Measurements from ENCODE around the gene PVALB. TPM values are rescaled to one million over a fixed set of nuclear protein-coding genes. Genes with fewer than 3 reads are reported as not detected.
A peak's percentile ranks its signal among the peaks of the same experiment; 100 is the strongest.

Gene PVALB
- total and polyA plus RNA-seq, 12 donors, result 0.65 to 3.3 (median 1.3) TPM; not detected in 8

DNA sequence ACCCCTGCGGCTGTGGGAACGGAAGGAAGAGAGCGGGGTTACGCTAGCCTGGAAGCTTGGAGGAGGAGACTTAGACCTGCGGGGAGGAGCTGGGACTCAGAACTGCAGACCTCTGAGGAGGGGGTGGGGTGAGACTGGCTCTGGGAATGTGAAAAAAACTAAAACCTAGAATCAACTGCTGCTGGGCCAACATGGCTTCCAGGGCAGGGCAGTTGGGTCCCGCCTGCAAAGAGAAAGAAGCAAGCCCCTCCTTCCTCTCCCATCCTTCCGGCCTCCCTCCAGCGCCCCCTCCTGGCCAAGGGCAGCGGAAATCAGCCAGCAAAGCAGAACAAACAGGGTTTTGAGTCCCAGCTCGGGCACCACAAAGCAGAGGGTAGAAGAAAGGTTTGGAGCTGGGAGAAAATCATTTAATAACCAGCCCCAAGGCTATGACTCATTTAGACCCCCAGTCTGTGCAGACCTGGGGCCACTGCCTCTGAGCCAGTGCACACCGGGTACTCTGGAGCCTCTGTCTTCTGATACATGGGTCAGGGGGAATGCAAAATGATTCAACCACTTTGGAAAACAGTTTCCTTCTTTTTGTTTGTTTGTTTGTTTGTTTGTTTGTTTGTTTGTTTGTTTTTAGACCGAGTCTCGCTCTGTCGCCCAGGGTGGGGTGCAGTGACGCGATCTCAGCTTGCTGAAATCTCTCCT, 36.7 kb upstream of the PVALB start:
- no peaks in the 10 kb centered on the region for H3K9me3 ChIP-seq (replicated peaks in 1 of 3)
- intact Hi-C loops (cut with DNase I), result no loop called here
- H3K4me1 ChIP-seq (replicated peaks in 1 of 2), result peaks cover 5 to 26% of the 10 kb centered on the region in 2 donors
- no peaks in the 10 kb centered on the region for H3K36me3 ChIP-seq (replicated peaks in 1 of 2)
- 51 to 66% (median 60%) methylated on average over 16 of the region's 16 CpGs for WGBS, 4 donors
- peak; percentile 60 to 83 (median 72) for DNase-seq
- TF ChIP-seq POLR2A (IDR thresholded peaks at IDR 0.05) (no peak), CTCF (IDR thresholded peaks at IDR 0.05) (peak; percentile 25 to 57 (median 48))
- no peaks in the 10 kb centered on the region for H3K27me3 ChIP-seq
- no peak overlapping the region for H3K4me3 ChIP-seq
- peak overlapping the region in 1 of 5 donors; percentile 63 for H3K27ac ChIP-seq

DNA sequence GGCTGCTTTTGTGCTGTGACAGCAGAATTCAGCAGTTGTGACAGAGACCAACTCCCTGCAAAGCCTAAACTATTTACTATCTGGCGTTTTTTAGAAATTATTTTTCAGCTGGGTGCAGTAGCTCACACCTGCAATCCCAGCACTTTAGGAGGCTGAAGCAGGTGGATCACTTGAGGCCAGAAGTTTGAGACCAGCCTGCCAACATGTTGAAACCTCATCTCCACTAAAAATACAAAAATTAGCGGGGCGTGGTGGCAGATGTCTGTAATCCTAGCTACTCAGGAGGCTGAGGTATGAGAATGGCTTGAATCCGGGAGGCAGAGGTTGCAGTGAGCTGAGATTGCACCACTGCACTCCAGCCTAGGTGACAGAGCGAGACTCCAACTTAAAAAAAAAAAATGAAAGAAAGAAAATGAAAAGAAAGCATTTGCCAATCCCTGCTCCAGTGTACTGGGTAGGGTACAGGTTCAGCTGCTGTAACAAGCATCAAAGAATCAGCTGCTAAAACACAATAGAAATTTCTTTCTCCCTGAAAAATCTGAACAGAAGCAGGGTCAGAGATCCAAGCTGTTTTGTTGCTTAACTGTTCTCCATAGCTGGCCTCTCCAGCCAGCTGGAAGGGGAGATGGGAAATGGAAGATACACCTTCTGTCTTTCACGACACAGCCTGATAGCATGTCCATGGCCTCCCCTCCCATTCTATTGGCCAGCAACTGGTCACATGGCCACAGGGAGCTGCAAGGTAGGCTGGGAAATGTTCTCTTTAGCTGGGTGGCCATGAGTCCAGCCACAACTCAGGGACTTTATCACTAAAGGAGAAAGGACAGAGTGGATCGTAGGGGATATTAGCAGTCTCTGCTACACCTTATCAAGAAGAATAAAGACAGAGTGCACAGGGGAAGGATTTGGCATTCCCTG, 35.5 kb upstream of the PVALB start:
- DNase-seq, result no peak
- WGBS, 4 donors, result 86 to 94% (median 87%) methylated on average over 7 of the region's 7 CpGs
- H3K27ac ChIP-seq, result no peak overlapping the region
- H3K4me3 ChIP-seq, result no peak overlapping the region
- H3K9me3 ChIP-seq (replicated peaks in 1 of 3), result no peaks in the 10 kb centered on the region
- TF ChIP-seq POLR2A (IDR thresholded peaks at IDR 0.05), result no peak
- no peak for TF ChIP-seq CTCF (IDR thresholded peaks at IDR 0.05)
- intact Hi-C loops (cut with DNase I), result no loop called here
- no peaks in the 10 kb centered on the region for H3K36me3 ChIP-seq (replicated peaks in 1 of 2)
- H3K27me3 ChIP-seq, result no peaks in the 10 kb centered on the region
- peaks cover 5 to 26% of the 10 kb centered on the region in 2 donors for H3K4me1 ChIP-seq (replicated peaks in 1 of 2)

GRCh38 chr22:36850682-36851081, 33.8 kb upstream of the PVALB start:
- no peaks in the 10 kb centered on the region for H3K36me3 ChIP-seq (replicated peaks in 1 of 2)
- no peaks in the 10 kb centered on the region for H3K27me3 ChIP-seq
- no peak overlapping the region for H3K4me3 ChIP-seq
- WGBS, 4 donors, result 84 to 88% (median 86%) methylated on average over 10 of the region's 10 CpGs
- no peak for TF ChIP-seq CTCF (IDR thresholded peaks at IDR 0.05)
- no peak for TF ChIP-seq POLR2A (IDR thresholded peaks at IDR 0.05)
- no peaks in the 10 kb centered on the region for H3K9me3 ChIP-seq (replicated peaks in 1 of 3)
- DNase-seq, result no peak
- peaks cover 5 to 17% of the 10 kb centered on the region in 2 donors for H3K4me1 ChIP-seq (replicated peaks in 1 of 2)
- intact Hi-C loops (cut with DNase I), result no loop called here
- no peak overlapping the region for H3K27ac ChIP-seq

- no peak for TF ChIP-seq POLR2A (IDR thresholded peaks at IDR 0.05)
- TF ChIP-seq CTCF (IDR thresholded peaks at IDR 0.05), result no peak
- H3K4me1 ChIP-seq (replicated peaks in 1 of 2), result peaks cover 4 to 13% of the 10 kb centered on the region in 2 donors
- WGBS, 4 donors, result 79 to 89% (median 82%) methylated on average over 14 of the region's 14 CpGs
- H3K27ac ChIP-seq, result no peak overlapping the region
- no peak for DNase-seq
- no peaks in the 10 kb centered on the region for H3K36me3 ChIP-seq (replicated peaks in 1 of 2)
- intact Hi-C loops (cut with DNase I), result no loop called here
- no peak overlapping the region for H3K4me3 ChIP-seq
- H3K9me3 ChIP-seq (replicated peaks in 1 of 3), result no peaks in the 10 kb centered on the region
- H3K27me3 ChIP-seq, result no peaks in the 10 kb centered on the region
Observed at GRCh38 chr22:36850056-36850455, 33.2 kb upstream of the PVALB start.

All from adrenal gland (tissue), 12 donors.